HL-60 (cell line): Measurements from ENCODE around the gene KCNQ1OT1.

Experiments
- DNase-seq, 2 experiments: peaks; one replicate each; pipeline ENCODE4 v3.0.0-alpha.2; 2010 to 2020; ENCODE audit warnings: low read depth in 1 of 2, low spot score in 1 of 2
- H3K27ac ChIP-seq: fragments of 250-450 bp; sonication (Bioruptor Pico); replicated peaks from 2 replicates; pipeline ENCODE4 v1.5.1; 2020; ENCODE audit warnings: mild to moderate bottlenecking, moderate library complexity
- H3K27me3 ChIP-seq: fragments of 250-450 bp; sonication (Bioruptor Pico); 2 replicates; pipeline ENCODE4 v1.5.1; 2021; ENCODE audit warnings: mild to moderate bottlenecking, moderate library complexity; ENCODE audit not compliant: insufficient read depth, poor library complexity, severe bottlenecking
- H3K4me3 ChIP-seq: replicated peaks from 2 replicates; pipeline ENCODE4 v1.5.1; 2011; ENCODE audit warnings: mild to moderate bottlenecking, control low read depth, low read length; ENCODE audit not compliant: insufficient read depth
- GABPA ChIP-seq: IDR thresholded peaks from 2 replicates; pipeline ENCODE4 v1.6.1; 2012; ENCODE audit warnings: low read depth
- POLR2AphosphoS5 ChIP-seq: IDR thresholded peaks from 2 replicates; pipeline ENCODE4 v1.6.1; 2012; ENCODE audit warnings: low read depth
- SPI1 ChIP-seq: IDR thresholded peaks from 2 replicates; pipeline ENCODE4 v1.6.1; 2012; ENCODE audit warnings: low read depth, mild to moderate bottlenecking, borderline replicate concordance
- TF ChIP-seq, protein P1 (sequence below): IDR thresholded peaks from one replicate; pipeline ENCODE4 v1.5.1; 2011; ENCODE audit warnings: low read length, control low read depth, inconsistent platforms; ENCODE audit not compliant: insufficient read depth
- TF ChIP-seq, protein P2 (sequence below): IDR thresholded peaks from 2 replicates; pipeline ENCODE4 v1.6.1; 2012; ENCODE audit warnings: low read depth; ENCODE audit not compliant: insufficient replicate concordance

Gene KCNQ1OT1

DNA sequence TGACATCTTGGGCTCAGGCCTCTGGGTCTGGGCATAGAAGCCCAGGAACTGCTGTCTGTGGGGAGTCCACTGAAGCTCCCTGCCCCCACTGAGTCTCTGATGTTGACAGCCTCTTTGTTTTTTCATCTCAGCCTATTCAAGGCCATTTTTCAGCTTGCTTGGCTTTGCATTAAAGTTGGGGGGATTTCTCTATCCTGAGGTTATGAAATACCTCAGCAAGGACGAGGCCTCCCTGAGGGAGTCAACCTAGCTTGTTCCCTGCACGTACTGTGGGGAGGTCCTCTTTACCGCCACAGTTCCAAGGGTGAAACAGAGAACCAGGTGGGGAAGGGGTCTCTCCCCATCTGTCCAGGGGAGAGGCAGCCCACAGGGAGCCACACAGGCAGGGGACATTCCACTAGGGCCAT, 8.4 kb downstream of the KCNQ1OT1 start:
- Histone ChIP-seq H3K27me3 (no peaks in the 10 kb centered on the region), H3K27ac (no peak overlapping the region), H3K4me3 (no peak overlapping the region)
- no peak for DNase-seq
- TF ChIP-seq POLR2AphosphoS5 (no peak), GABPA (no peak), SPI1 (no peak)
- TF ChIP-seq, protein P1, sequence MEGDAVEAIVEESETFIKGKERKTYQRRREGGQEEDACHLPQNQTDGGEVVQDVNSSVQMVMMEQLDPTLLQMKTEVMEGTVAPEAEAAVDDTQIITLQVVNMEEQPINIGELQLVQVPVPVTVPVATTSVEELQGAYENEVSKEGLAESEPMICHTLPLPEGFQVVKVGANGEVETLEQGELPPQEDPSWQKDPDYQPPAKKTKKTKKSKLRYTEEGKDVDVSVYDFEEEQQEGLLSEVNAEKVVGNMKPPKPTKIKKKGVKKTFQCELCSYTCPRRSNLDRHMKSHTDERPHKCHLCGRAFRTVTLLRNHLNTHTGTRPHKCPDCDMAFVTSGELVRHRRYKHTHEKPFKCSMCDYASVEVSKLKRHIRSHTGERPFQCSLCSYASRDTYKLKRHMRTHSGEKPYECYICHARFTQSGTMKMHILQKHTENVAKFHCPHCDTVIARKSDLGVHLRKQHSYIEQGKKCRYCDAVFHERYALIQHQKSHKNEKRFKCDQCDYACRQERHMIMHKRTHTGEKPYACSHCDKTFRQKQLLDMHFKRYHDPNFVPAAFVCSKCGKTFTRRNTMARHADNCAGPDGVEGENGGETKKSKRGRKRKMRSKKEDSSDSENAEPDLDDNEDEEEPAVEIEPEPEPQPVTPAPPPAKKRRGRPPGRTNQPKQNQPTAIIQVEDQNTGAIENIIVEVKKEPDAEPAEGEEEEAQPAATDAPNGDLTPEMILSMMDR, result no peak
- TF ChIP-seq, protein P2, sequence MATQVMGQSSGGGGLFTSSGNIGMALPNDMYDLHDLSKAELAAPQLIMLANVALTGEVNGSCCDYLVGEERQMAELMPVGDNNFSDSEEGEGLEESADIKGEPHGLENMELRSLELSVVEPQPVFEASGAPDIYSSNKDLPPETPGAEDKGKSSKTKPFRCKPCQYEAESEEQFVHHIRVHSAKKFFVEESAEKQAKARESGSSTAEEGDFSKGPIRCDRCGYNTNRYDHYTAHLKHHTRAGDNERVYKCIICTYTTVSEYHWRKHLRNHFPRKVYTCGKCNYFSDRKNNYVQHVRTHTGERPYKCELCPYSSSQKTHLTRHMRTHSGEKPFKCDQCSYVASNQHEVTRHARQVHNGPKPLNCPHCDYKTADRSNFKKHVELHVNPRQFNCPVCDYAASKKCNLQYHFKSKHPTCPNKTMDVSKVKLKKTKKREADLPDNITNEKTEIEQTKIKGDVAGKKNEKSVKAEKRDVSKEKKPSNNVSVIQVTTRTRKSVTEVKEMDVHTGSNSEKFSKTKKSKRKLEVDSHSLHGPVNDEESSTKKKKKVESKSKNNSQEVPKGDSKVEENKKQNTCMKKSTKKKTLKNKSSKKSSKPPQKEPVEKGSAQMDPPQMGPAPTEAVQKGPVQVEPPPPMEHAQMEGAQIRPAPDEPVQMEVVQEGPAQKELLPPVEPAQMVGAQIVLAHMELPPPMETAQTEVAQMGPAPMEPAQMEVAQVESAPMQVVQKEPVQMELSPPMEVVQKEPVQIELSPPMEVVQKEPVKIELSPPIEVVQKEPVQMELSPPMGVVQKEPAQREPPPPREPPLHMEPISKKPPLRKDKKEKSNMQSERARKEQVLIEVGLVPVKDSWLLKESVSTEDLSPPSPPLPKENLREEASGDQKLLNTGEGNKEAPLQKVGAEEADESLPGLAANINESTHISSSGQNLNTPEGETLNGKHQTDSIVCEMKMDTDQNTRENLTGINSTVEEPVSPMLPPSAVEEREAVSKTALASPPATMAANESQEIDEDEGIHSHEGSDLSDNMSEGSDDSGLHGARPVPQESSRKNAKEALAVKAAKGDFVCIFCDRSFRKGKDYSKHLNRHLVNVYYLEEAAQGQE, result no peak

DNA sequence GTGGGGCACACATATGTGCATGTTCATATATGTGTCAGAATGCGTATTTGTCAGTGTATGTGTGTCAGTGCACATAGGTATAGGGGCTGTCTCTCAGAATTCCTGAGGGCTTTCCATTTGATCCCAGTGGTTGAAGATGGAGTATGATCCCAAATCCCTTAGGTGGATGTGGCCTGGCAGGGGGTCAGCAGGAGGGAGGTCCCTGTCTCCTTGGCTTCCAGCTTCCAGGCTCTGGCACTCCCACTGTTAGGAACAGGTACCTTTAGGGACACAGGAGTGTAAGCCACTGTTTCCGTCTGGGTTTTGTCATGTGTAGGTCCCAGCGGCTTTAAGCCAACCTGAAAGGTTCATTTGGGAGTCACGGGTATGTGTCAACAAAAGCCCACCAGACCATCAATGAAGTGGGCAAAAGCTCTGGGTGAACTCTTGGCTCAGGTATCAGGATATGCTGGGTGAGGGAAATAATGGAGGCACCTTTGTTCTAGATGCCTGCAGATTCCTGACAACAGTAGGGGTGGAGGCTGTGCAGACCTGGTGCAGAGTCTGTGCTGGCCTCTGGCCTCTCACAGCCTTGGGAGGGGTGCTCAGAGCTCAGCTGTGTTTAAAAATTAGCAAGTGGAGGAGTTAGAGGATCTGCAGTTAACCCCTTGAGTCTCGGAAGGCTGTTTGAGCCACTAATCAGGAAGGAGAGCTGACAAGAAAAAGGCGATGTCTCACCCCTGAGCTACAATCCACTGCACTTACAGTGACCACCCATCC, 9.0 kb downstream of the KCNQ1OT1 start:
- no peak overlapping the region for H3K27ac ChIP-seq
- H3K27me3 ChIP-seq, result no peaks in the 10 kb centered on the region
- TF ChIP-seq, protein P2, result no peak
- no peak for TF ChIP-seq GABPA
- TF ChIP-seq, protein P1, result no peak
- no peak for TF ChIP-seq POLR2AphosphoS5
- no peak for TF ChIP-seq SPI1
- no peak overlapping the region for H3K4me3 ChIP-seq
- no peak for DNase-seq

DNA sequence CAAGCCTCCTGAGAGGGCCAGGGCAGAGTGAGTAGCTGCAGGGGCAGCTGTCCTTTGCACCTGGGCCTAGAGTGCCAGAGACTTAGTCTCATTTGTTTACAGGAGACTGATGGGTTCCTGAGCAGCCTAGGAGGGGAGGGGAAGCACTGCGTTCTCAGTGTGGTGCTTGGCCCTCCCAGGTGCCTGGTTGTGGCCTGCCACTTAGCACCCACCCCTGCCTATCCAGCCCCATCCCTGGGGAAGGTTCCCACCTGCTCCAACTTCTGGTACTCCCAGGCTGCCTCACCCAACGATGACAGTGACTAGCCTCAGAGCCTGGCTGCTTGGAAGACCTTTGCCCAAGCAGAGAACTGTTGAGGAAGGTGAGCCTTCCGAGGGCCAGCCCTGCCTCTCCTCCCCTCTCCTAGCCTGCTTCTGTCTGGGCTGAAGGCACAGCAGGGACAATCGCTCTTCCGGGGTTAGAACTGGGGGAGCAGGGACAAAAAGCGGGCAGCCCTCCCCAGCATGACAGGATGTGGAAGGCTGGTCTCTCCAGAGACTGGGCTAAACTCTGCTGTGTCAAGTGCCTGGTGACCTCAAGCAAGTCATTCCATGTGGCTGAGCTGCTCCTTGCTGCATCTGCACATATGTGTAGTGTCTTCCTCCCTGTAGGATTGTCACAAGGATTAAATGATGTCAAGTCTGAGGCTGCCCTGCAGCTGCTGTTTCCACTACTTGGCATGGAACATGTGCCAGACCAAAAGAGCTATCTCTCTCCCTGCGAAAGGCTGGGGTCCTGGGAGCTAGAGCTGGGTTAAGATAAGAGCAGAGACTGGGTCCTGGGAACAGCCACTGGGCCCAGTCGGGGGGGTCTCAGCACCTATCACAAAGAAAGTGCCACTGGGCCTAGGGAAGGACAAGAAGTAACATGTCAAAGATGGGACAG, 9.9 kb downstream of the KCNQ1OT1 start:
- DNase-seq, result no peak
- Histone ChIP-seq H3K27ac (no peak overlapping the region), H3K4me3 (no peak overlapping the region), H3K27me3 (no peaks in the 10 kb centered on the region)
- TF ChIP-seq, protein P2, result no peak
- TF ChIP-seq SPI1 (no peak), POLR2AphosphoS5 (no peak), GABPA (no peak)
- TF ChIP-seq, protein P1, result no peak
